DMS153 (cell line): ENCODE data around the gene EVC2.

ENCODE experiments used
- DNase-seq: peaks from one replicate; lab custom pipeline; 2025; lab: John Stamatoyannopoulos, UW

The EVC2 gene

DNA sequence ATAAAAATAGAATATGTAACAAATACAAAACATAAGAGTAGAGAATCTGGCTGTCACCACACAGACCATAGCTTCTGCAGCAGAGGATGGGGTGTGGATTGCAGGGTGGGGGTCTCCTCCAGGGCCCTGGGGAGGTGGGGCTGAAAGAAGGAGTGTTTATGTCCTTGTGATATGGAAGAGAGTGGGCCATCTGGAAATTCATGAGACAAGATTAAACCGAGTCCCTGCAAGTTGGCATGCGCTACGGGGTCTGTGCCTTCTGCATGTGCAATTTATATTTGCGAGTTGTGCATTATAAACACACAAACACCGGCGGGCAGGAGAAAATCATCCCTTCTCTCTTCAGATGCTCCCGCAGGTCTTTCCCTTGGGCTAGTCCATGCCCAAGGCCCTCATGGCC lies 145.9 kb downstream of the EVC2 start:
- DNase-seq = no peak

DNA sequence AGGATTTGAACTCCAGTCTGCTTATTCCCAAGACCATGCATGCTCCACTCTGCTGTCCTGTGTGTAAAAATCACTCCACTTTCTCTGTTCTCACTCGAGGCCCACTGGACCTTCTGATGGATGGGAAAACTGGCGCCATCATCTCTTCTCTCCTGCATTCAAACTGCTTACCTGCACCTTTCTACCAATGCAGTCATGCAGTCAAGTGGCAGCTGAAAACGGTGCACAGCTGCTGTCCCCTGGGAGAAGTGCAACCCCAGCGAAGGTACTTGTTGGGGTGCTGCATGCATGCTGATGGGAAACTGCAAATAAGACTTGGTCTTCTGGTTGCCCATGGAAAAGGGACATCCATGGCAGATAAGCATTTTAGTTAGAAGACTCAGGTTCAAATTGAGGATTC lies 147.1 kb downstream of the EVC2 start:
- no peak for DNase-seq

DNA sequence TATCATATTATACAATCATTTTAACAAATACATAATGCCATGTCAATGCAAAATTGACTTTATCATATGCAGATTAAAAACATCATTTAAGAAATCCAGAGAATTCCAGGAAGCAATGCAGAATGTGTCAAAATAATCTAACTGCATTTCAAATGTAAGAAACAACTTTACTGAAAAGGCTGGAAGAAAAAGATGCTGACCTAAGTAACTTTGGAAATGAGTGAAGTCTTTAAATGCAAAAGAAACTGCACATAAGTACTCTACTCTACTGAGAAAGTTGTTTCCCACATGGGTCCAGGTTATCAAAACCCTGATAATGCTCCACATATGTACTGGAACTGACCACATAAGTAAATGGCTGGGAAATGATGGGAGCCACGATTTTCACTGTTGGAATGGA lies 149.9 kb downstream of the EVC2 start:
- no peak for DNase-seq

DNA sequence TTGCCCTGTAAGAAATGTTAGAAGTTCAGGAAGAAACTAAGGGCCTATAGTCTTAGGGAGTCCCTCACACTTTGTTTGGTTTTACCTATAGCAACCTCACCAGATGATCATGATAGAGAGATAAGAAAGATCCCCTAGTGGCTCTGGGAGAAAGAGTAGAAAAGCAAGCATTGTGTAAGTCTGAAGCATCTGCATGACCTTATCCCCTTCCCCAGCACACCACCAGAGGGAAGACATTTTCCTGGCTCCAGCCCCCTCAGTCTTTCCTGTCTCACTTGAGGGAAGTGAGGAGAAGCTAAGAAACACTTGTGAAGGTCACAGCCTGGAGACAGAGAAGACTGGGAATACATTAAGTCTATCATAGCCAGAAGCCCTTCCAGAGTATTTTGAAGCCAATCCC lies 154.0 kb downstream of the EVC2 start:
- DNase-seq = no peak

DNA sequence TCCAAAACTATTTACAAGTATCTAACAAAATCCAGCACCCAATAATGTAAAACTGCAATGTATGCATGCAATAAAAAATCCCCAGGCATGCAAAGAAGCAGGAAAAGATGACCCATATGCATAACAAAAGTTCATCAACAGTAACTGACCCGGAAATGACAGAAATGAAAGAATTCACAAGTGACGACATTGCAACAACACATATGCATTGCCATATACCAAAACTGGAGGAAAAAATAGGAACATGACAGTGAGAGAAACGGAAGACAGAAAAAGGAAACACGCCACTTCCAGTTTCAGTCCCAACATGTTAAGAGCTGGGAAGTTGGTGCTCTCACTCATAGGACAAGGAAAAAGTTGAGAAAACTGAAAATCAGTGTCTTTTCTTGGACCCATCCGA lies 154.6 kb downstream of the EVC2 start:
- no peak for DNase-seq

DNA sequence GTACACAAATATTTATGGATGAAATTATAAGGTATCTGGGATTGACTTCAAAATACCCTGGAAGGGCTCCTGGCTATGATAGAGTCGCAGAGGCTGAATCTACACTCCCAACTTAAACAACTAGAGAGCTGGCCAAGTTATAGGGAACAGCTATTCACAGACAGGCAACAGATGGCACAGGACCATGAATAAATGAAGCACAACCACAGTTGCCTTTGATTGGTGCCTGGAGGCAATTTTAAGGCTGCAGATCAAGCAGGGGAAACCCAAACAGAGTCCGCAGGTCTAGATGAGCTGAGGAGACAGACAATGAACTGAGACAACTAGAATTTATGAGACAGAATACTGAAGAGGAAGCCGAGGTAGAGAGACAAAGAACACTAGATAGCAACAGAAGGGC lies 155.9 kb downstream of the EVC2 start:
- no peak for DNase-seq

DNA sequence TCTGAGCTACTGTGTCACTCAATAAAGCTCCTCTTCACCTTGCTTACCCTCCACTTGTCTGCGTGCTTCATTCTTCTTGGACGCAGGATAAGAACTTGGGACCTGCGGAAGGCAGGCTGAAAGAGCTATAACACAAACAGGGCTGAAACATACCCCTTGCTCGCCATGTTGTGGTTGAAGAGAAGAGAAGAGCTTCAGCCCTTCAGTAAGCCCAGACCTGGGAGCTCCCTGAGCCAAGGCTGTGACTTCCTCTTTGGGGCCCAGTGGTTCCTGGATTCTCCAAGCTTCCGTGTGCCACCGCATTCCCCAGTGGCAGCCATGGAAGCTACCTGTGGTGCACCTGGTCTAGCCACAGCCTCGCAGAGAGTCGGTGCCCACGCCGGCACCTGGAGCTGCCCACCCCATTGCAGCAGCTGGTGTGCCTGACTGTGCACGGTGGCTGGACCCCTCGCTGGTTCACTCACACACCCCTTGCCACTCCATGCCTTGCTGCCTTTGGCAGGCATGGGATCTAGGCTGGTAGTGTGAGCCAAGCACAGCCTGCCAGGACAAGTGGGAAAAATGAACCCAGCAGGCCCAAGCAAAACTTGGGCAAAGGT lies 160.6 kb downstream of the EVC2 start:
- DNase-seq = no peak

DNA sequence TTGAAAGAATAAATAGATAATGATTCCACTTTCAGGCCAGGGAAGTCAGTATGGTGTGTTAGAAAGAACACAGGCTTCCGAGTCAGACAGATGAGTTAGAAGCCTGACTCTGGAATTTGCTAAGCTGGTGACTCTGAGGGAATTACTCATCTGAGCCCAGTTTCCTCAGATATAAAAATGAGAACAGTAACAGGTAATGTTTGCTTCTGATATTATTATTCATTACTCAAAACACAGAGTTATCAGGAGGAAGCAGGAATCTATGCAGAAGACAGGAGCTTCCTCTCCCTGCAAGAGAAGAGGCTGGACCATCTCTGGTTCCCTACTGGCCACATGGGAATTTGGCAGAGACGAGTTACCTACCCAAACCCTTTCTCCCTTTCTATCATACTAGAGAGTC lies 163.1 kb downstream of the EVC2 start:
- no peak for DNase-seq

DNA sequence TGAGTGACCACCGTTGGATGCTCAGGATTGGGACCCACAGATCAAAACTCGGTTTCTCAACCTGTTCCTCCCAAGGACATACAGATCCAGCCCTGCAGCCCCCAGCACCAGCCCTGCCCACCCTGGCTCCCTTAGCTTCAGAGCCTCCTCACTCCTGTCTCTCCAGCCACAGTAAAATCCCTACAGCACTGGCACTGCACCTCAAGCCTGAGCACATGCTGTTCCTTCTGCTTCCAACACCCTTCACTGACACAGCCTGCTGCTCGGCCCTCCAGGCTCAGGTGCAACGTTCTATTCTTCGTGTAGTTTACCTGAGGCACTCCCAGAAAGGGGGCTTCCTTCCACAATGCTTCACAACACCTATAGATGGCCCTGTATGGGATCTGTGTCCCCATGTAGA lies 163.6 kb downstream of the EVC2 start:
- DNase-seq = no peak

DNA sequence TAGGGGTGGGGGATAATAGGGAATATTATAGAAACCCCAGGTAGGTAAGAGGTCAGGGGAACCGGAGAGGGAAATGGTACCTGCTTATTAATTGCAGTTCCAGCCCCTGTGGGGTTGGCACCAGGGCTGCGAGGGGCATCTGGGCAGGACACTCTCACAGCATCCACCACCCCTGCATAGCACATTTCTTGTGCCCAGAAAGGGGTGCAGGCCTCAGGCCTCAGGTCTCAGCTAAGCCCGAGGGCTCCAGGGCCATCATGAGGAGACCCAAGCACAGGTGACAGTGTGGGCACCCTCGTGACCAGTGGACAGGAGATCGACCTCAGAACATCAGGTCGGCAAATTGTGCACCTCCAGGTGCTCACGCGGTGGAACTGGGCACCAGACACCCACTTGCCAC lies 164.7 kb downstream of the EVC2 start:
- DNase-seq = no peak

DNA sequence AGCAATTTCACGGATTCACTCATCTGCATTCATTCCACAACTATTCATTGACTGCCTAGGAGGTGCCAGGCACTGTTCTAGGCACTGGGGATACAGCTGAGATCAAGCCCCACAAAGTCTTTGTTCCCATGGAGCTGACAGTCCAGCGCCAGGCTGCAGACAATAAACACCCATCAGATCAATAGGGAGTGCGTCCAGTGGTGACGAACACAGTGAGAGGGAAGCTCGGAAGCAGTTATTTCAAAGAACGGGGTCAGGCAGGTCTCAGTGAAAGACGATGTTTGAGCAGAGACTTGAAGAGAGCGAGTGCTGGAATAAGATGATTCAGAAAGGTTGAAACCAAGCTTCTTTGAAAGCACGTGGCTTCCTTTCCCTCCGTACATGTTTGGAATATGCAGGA lies 167.2 kb downstream of the EVC2 start:
- no peak for DNase-seq

DNA sequence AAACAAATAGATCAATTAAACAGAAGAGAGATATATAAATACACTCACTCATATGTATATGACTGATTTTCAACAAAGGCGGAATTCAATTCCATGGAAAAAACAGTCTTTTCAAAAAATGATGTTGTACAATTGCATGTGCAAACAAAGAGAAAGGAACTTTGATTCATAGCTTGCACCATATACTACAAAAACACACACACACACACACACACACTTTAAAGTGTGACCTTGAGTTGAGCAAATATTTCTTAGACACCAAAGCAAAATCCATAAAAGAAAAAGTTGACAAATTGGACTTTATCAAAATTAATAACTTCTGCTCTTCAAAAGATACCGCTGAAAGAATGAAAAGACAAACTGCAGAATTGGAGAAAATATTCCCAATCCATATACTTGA lies 168.8 kb downstream of the EVC2 start:
- DNase-seq = no peak

DNA sequence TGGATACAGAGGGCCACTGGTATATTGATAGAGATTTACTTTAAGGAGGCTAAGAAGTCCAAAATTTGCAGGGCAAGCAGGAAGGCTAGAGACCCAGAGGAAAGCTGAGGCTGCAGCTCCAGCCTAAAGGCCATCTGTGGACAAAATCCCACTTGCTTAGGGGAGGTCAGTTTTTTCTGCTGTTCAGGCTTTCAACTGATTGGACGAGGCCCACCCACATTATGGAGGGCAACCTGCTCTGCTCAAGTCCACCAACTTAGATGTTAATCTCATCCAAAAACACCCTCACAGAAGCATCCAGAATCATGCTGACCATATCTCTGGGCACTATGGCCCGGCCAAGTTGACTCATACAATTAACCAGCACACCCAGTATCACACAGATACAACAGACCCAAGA lies 176.3 kb downstream of the EVC2 start:
- no peak for DNase-seq

DNA sequence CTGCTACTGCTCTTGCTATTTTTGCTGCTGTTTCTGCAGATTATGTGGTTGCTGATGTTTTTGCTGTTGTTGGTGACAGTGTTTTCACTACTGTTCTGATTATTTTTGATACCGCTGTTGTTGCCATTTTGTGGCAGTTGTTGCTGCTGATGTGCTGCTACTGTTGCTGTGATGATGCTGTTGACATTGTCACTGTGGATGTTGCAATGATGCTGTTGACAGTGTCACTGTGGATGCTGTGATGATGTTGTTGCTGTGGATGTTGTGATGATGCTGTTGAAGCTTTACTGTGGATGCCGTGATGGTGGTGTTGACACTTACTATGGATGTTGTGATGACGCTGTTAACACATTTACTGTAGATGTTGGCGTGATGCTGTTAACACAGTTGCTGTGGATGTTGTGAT lies 180.3 kb downstream of the EVC2 start:
- DNase-seq = no peak

DNA sequence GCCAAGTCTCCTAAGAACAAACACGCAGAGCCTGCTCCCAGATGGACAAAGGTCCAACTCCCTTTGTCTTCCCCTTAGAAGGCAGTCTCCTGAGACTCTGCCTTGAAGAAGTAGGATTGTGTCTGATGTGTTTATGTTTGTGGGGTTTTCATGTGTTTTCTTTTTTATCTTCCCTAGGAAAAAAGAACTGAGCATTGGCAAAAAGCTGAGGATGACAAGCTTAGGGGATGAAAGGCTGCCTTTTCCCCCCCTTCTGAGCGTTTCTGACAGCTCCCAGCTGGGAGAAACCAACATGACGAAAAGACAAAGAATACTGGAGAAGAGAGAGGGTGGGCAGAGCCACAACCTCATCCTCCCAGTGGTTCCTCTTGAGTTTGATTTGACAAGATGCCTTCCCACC lies 181.1 kb downstream of the EVC2 start:
- no peak for DNase-seq

DNA sequence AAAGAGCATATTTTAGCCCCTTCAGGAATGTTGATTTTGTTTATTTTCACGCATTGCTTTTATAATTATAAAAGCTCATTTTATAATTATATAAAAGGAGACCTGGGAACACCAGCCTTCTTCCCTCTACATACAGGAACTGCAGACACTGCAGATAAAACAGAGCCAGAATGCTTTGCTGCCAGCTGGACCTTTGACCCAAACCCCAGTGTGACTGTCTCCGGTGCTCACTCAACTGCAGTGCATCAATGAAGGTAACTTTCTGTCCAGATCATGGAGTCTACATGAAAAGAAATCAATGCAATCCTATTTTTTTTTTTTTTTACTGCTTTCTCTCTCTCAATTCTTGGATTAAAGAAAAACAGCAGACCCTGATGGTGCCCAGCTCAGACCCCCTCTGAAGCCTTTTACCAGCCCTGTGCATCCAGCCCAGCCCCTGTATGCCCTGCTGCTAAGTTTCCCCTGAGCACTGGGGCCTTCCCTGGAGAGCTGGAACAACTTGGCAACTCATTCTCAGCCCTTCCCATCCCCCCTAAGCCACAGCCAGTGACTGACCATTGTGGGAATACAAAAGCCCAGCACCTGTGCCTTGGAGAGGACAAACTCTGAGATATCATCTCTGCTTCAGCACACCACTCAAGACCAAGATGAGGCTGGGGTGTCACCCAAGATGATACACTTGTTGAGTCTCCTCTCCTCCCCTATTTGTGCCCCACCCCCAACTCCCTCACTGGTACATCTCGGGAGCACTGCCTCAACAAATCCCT lies 182.1 kb downstream of the EVC2 start:
- DNase-seq = no peak

DNA sequence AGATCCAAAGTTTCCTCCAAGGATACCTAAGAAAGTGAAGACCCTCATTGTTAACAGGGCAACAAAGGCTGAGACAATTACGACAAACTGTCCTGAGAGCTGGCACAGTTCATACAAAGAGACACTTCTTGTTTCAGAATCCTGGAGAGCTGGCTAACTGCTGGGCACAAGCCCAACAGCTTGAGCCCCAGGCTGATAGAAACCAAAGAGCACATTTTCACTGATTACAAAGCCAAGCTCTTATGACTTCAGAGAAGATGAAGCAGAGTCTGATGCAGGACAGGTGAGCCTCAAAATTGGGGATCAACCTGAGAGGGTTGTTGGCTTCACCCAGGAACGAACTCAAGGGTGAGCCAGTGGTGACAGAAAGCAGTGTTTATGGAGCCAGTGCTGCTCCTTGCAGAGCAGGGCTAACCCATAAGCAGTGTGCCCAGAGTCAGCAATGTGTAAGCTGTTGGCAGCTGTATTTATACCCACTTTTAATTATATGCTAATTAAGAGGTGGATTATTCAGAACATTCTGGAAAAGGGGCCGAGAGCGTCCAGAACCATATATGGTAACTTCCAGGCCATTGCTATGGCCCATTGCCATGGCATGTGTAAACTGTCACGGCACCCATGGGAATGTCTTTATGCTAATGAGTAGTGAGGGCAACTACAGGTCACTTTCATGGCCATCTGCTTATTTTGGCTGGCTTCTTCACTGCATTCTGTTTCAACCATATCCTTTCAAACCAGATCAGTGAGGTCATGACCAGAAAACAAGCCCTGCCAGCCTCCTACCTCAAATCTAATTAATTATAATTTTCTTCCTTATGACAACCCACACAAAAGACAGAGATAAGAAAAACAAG lies 183.7 kb downstream of the EVC2 start:
- DNase-seq = no peak

DNA sequence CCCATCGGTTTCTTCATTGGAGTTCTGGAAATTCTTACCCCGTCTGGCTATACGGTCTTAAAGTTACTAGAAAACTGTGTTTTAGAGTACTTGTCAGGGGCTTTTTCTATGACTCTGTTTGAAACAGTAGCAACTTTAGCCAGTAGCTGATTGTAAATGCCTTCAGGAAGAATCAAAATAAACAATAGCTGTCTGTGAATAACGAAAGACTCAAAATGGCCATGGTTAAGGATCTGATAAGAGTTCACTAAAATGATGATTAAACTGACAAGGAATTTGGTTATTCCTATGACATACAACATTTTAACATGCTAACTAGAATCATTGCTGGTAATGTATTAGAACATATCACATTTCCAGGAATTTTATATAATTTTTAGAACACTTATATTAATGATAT lies 191.0 kb downstream of the EVC2 start:
- DNase-seq = no peak

DNA sequence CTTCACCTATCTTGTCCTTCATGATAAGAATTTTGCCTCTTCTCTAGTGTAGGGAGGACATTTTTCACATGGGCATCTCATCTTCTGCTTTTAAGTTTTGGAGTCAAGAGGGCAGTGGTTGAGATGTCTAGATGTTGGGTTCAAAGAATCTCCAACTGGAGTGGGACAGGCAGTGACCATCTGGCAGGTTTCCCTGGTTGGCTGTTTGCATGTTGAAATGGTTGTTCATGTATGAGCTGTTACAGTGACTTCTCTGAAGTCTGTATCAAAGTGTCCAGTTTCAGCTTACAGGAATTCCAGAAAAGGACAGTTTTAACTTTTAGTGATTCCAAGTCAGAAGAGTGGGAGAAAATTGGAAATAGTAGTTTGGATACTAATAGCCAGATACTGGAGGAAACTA lies 192.7 kb downstream of the EVC2 start:
- no peak for DNase-seq
